H9 (cell line): ENCODE measurements around the gene PHLDA2. TPM values are rescaled to one million over a fixed set of nuclear protein-coding genes. Genes with fewer than 3 reads are reported as not detected.

ENCODE experiments used
- DNase-seq: peaks from one replicate; pipeline ENCODE4 v3.0.0-alpha.2; 2017
- H2AFZ ChIP-seq: one replicate; pipeline ENCODE4 v1.6.1; 2013; ENCODE audit warnings: mild to moderate bottlenecking, low read length, control low read depth, moderate library complexity
- H2AK5ac ChIP-seq: 2 replicates; pipeline ENCODE4 v1.6.1; 2013; ENCODE audit warnings: low read length, control low read depth, mixed read lengths; ENCODE audit not compliant: insufficient read length
- H2BK120ac ChIP-seq: one replicate; pipeline ENCODE4 v1.6.1; 2013; ENCODE audit warnings: low read depth, mild to moderate bottlenecking, low read length, control low read depth, inconsistent platforms; ENCODE audit not compliant: poor library complexity, severe bottlenecking
- H2BK12ac ChIP-seq: 2 replicates; pipeline ENCODE4 v1.6.1; 2013; ENCODE audit warnings: low read length, control low read depth, mixed read lengths, low read depth; ENCODE audit not compliant: insufficient read length
- H2BK15ac ChIP-seq: 2 replicates; pipeline ENCODE4 v1.6.1; 2013; ENCODE audit warnings: low read depth, low read length, control low read depth
- H2BK20ac ChIP-seq: one replicate; pipeline ENCODE4 v1.6.1; 2013; ENCODE audit warnings: low read depth, mild to moderate bottlenecking, low read length, control low read depth, inconsistent platforms; ENCODE audit not compliant: poor library complexity, severe bottlenecking
- H2BK5ac ChIP-seq: 2 replicates; pipeline ENCODE4 v1.6.1; 2013; ENCODE audit warnings: low read length, control low read depth, mixed read lengths; ENCODE audit not compliant: insufficient read length
- H3K14ac ChIP-seq: 2 replicates; pipeline ENCODE4 v1.6.1; 2013; ENCODE audit warnings: low read length, control low read depth; ENCODE audit not compliant: insufficient read depth
- H3K18ac ChIP-seq: 2 replicates; pipeline ENCODE4 v1.6.1; 2013; ENCODE audit warnings: low read depth, mild to moderate bottlenecking, mixed read lengths, low read length, control low read depth; ENCODE audit not compliant: insufficient read length
- H3K23ac ChIP-seq: 2 replicates; pipeline ENCODE4 v1.6.1; 2013; ENCODE audit warnings: low read length, control low read depth, mixed read lengths, low read depth; ENCODE audit not compliant: insufficient read length
- H3K23me2 ChIP-seq: 2 replicates; pipeline ENCODE4 v1.6.1; 2013; ENCODE audit warnings: low read depth, mild to moderate bottlenecking, mixed read lengths, low read length, control low read depth; ENCODE audit not compliant: insufficient read length, poor library complexity, severe bottlenecking
- H3K27ac ChIP-seq: 2 replicates; pipeline ENCODE4 v1.5.1; 2013; ENCODE audit warnings: low read length, control low read depth, mixed read lengths, low read depth; ENCODE audit not compliant: insufficient read length
- H3K27me3 ChIP-seq: 2 replicates; pipeline ENCODE4 v1.6.1; 2013; ENCODE audit warnings: low read length, control low read depth, inconsistent platforms; ENCODE audit not compliant: insufficient read depth
- H3K4ac ChIP-seq: 2 replicates; pipeline ENCODE4 v1.6.1; 2013; ENCODE audit warnings: low read depth, mild to moderate bottlenecking, control low read depth, inconsistent platforms, low read length, moderate library complexity
- H3K4me1 ChIP-seq: 2 replicates; pipeline ENCODE4 v1.6.1; 2013; ENCODE audit warnings: low read length, control low read depth, inconsistent platforms; ENCODE audit not compliant: insufficient read depth
- H3K4me2 ChIP-seq: 2 replicates; pipeline ENCODE4 v1.6.1; 2013; ENCODE audit warnings: low read length, control low read depth, mixed read lengths; ENCODE audit not compliant: insufficient read length, insufficient read depth
- H3K56ac ChIP-seq: 2 replicates; pipeline ENCODE4 v1.6.1; 2013; ENCODE audit warnings: low read depth, mild to moderate bottlenecking, mixed read lengths, low read length, control low read depth; ENCODE audit not compliant: insufficient read length
- H3K79me1 ChIP-seq: 2 replicates; pipeline ENCODE4 v1.6.1; 2013; ENCODE audit warnings: low read depth, mild to moderate bottlenecking, moderate library complexity, low read length, control low read depth, inconsistent platforms; ENCODE audit not compliant: insufficient read depth, poor library complexity, severe bottlenecking
- H3K79me2 ChIP-seq: 2 replicates; pipeline ENCODE4 v1.6.1; 2013; ENCODE audit warnings: low read length, control low read depth, inconsistent platforms; ENCODE audit not compliant: insufficient read depth
- H3K9ac ChIP-seq: 2 replicates; pipeline ENCODE4 v1.6.1; 2013; ENCODE audit warnings: low read length, control low read depth, mixed read lengths; ENCODE audit not compliant: insufficient read length; ENCODE audit errors: extremely low read depth
- H3K9me3 ChIP-seq: one replicate; pipeline ENCODE4 v1.6.1; 2013; ENCODE audit warnings: low read depth, low read length, inconsistent platforms; ENCODE audit not compliant: control insufficient read depth
- H3T11ph ChIP-seq: one replicate; pipeline ENCODE4 v1.6.1; 2013; ENCODE audit warnings: mild to moderate bottlenecking, low read length, control low read depth, inconsistent platforms
- H4K20me1 ChIP-seq: one replicate; pipeline ENCODE4 v1.6.1; 2013; ENCODE audit not compliant: control insufficient read depth, insufficient read length, insufficient read depth
- H4K5ac ChIP-seq: 2 replicates; pipeline ENCODE4 v1.6.1; 2013; ENCODE audit warnings: low read depth, mild to moderate bottlenecking, mixed read lengths, low read length, control low read depth; ENCODE audit not compliant: insufficient read length
- H4K8ac ChIP-seq: replicated peaks from 2 replicates; pipeline ENCODE4 v1.6.1; 2013; ENCODE audit warnings: low read length, control low read depth, mixed read lengths, low read depth; ENCODE audit not compliant: insufficient read length
- H4K91ac ChIP-seq: 2 replicates; pipeline ENCODE4 v1.6.1; 2013; ENCODE audit warnings: low read depth, mild to moderate bottlenecking, moderate library complexity, mixed read lengths, low read length, control low read depth; ENCODE audit not compliant: insufficient read length
- H3K27ac Mint-ChIP-seq, 3 experiments: 2 replicates in 2 of 3; 3 replicates in 1 of 3; pipeline ENCODE4 v1.8.0; 2020 to 2021; ENCODE audit warnings: mixed read lengths in 3 of 3, mild to moderate bottlenecking in 1 of 3, moderate library complexity in 1 of 3
- H3K27me3 Mint-ChIP-seq: 2 replicates; pipeline ENCODE4 v1.8.0; 2021; ENCODE audit warnings: low read depth, mild to moderate bottlenecking, moderate library complexity, mixed read lengths
- H3K36me3 Mint-ChIP-seq, 3 experiments: 2 replicates in 2 of 3; 3 replicates in 1 of 3; pipeline ENCODE4 v1.8.0; 2020 to 2021; ENCODE audit warnings: low read depth in 3 of 3, mixed read lengths in 3 of 3; ENCODE audit not compliant: insufficient read depth in 1 of 3
- H3K4me1 Mint-ChIP-seq, 2 experiments: 2 replicates each; pipeline ENCODE4 v1.8.0; 2020; ENCODE audit warnings: mixed read lengths in 2 of 2
- H3K4me3 Mint-ChIP-seq, 2 experiments: 2 replicates in 1 of 2; 3 replicates in 1 of 2; pipeline ENCODE4 v1.8.0; 2020 to 2021; ENCODE audit warnings: mild to moderate bottlenecking in 2 of 2, mixed read lengths in 2 of 2, moderate library complexity in 1 of 2
- H3K9me3 Mint-ChIP-seq, 2 experiments: 2 replicates in 1 of 2; 3 replicates in 1 of 2; pipeline ENCODE4 v1.8.0; 2020; ENCODE audit warnings: mild to moderate bottlenecking in 2 of 2, mixed read lengths in 2 of 2, moderate library complexity in 1 of 2
- WGBS: extraction: QIAGEN DNeasy Blood & Tissue Kit; methylation state at CpG from one replicate; pipeline ENCODE4 v1.1.7; 2013; ENCODE audit warnings: missing lambda C conversion rate, low lambda C conversion rate, mixed read lengths; ENCODE audit not compliant: insufficient read length; ENCODE audit errors: extremely low coverage; 5-methylcytosine and 5-hydroxymethylcytosine counted together
- total RNA-seq: library from RNA; stranded (reverse); gene quantifications from 2 replicates; pipeline ENCODE4 v1.2.1, GENCODE V29; 2021
- TF ChIP-seq, protein P1 (sequence below): fragments of 200-600 bp; sonication (generic); conservative IDR thresholded peaks from 3 replicates; pipeline ENCODE4 v1.8.0; 2021; ENCODE audit warnings: antibody characterized with exemption, mild to moderate bottlenecking

PHLDA2 gene
- total RNA-seq, 1 experiment from 2014 or later, result 42.8 TPM

DNA sequence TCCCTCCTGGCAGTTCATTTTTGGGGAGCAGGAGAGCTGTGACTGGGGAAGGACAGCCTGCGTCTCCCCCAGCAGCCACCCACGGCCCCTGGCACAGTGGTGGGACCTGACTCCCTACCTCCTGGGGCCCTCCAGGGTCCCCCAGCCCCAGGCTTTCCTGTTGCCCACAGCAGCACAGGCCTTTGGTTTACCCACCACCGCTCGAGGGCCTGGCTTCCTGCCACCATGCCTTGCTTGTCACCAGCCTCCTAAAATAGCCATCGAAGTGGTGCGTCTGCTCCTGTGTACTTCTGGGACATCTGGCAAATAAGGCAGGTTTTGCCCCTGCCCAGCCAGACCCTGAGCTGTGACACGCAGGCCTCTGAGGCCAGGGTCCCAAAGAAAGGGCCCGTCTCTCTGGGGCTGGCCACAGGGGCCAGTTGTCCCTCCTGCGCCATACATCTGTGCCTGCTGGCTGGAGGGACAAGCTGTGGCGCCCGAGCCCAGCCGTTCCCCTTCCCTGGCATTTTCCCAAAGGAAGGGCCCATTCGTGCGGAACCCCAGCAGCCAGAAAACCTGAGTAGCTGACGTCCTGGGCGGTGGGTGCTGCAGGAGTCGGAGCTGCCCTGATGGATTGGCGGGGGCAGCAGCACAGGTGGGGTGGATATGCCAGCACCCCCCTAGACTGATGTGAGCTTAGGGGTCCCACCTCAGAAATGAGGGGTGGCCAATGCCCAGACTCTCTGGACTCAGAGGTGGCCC, 14.6 kb downstream of the PHLDA2 start:
- Mint-ChIP-seq H3K4me1 (peaks cover 10% of the 10 kb centered on the region in 2 experiments; a peak in 3 of 4 replicates), H3K27me3 (peaks cover 2% of the 10 kb centered on the region), H3K36me3 (no peaks in the 10 kb centered on the region; a peak in 1 of 7 replicates), H3K4me3 (no peak overlapping the region), H3K27ac (no peak overlapping the region), H3K9me3 (no peaks in the 10 kb centered on the region)
- no peak for DNase-seq
- Histone ChIP-seq H3K14ac (no peak overlapping the region), H3K4me1 (no peaks in the 10 kb centered on the region), H2AK5ac (no peak overlapping the region), H4K91ac (no peak overlapping the region), H3K23me2 (no peaks in the 10 kb centered on the region), H3K9ac (no peak overlapping the region), H4K8ac (no peak overlapping the region), H4K20me1 (peaks cover 2% of the 10 kb centered on the region), H3K4ac (no peak overlapping the region), H2BK120ac (no peak overlapping the region), H2BK5ac (no peak overlapping the region), H2AFZ (no peak overlapping the region), H3K27ac (no peak overlapping the region), H3K23ac (no peak overlapping the region), H3K9me3 (no peaks in the 10 kb centered on the region), H3K79me2 (no peaks in the 10 kb centered on the region), H2BK20ac (no peak overlapping the region), H3K4me2 (no peak overlapping the region), H3K27me3 (no peaks in the 10 kb centered on the region), H3K79me1 (no peaks in the 10 kb centered on the region), H2BK15ac (no peak overlapping the region), H3K18ac (no peak overlapping the region), H2BK12ac (no peak overlapping the region), H4K5ac (no peak overlapping the region), H3T11ph (no peak overlapping the region), H3K56ac (no peak overlapping the region)
- WGBS, result no CpG with 5 or more reads among the region's 18 CpGs
- TF ChIP-seq, protein P1, sequence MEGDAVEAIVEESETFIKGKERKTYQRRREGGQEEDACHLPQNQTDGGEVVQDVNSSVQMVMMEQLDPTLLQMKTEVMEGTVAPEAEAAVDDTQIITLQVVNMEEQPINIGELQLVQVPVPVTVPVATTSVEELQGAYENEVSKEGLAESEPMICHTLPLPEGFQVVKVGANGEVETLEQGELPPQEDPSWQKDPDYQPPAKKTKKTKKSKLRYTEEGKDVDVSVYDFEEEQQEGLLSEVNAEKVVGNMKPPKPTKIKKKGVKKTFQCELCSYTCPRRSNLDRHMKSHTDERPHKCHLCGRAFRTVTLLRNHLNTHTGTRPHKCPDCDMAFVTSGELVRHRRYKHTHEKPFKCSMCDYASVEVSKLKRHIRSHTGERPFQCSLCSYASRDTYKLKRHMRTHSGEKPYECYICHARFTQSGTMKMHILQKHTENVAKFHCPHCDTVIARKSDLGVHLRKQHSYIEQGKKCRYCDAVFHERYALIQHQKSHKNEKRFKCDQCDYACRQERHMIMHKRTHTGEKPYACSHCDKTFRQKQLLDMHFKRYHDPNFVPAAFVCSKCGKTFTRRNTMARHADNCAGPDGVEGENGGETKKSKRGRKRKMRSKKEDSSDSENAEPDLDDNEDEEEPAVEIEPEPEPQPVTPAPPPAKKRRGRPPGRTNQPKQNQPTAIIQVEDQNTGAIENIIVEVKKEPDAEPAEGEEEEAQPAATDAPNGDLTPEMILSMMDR, result no peak
